Keratinocyte (primary cell): Measurements from ENCODE around the gene RCSD1. TPM values are rescaled to one million over a fixed set of nuclear protein-coding genes. Genes with fewer than 3 reads are reported as not detected.

Experiments used
- DNase-seq: peaks from one replicate; pipeline ENCODE4 v3.0.0-alpha.2; 2011; ENCODE audit warnings: low read depth, missing footprints, low spot score
- FAIRE-seq: peaks from 2 replicates; lab custom pipeline; 2011; peaks lifted over from hg19 to GRCh38; lab: Jason Lieb, UNC
- H2AFZ ChIP-seq: 2 replicates; pipeline ENCODE4 v1.6.0; 2012; ENCODE audit warnings: low read length, control low read depth, inconsistent platforms; ENCODE audit not compliant: control insufficient read depth
- H3K27ac ChIP-seq: 2 replicates; pipeline ENCODE4 v1.5.1; 2011; ENCODE audit warnings: low read length; ENCODE audit not compliant: control insufficient read depth, insufficient read depth
- H3K27me3 ChIP-seq: 3 replicates; pipeline ENCODE4 v1.6.0; 2011; ENCODE audit warnings: low read length; ENCODE audit not compliant: control insufficient read depth, insufficient read depth; ENCODE audit errors: extremely low read depth
- H3K36me3 ChIP-seq, 2 experiments: 2 replicates in 1 of 2; 3 replicates in 1 of 2; pipeline ENCODE4 v1.5.1; 2011; ENCODE audit warnings: low read length in 2 of 2, mild to moderate bottlenecking in 1 of 2; ENCODE audit not compliant: control insufficient read depth in 2 of 2, insufficient read depth in 2 of 2; ENCODE audit errors: extremely low read depth in 1 of 2
- H3K4me1 ChIP-seq: 3 replicates; pipeline ENCODE4 v1.5.1; 2011; ENCODE audit warnings: low read length; ENCODE audit not compliant: control insufficient read depth, insufficient read depth; ENCODE audit errors: extremely low read depth
- H3K4me2 ChIP-seq: 3 replicates; pipeline ENCODE4 v1.6.0; 2011; ENCODE audit warnings: low read depth, low read length; ENCODE audit not compliant: control insufficient read depth, insufficient read depth; ENCODE audit errors: extremely low read depth
- H3K4me3 ChIP-seq, 3 experiments: fragments of 200-600 bp in 1 of 3; sonication (generic) in 1 of 3; 2 replicates in 2 of 3; 3 replicates in 1 of 3; pipeline ENCODE4 v1.5.1; 2011 to 2016; ENCODE audit warnings: low read length in 3 of 3, mild to moderate bottlenecking in 3 of 3, control low read depth in 2 of 3, inconsistent platforms in 1 of 3, low read depth in 1 of 3, mixed read lengths in 1 of 3, mixed run types in 1 of 3, moderate library complexity in 1 of 3; ENCODE audit not compliant: control insufficient read depth in 2 of 3, insufficient read depth in 2 of 3; ENCODE audit errors: extremely low read depth in 1 of 3
- H3K79me2 ChIP-seq: 2 replicates; pipeline ENCODE4 v1.6.0; 2012; ENCODE audit warnings: low read length; ENCODE audit not compliant: control insufficient read depth, insufficient read depth
- H3K9ac ChIP-seq: 3 replicates; pipeline ENCODE4 v1.6.0; 2011; ENCODE audit warnings: low read length; ENCODE audit not compliant: control insufficient read depth, insufficient read depth; ENCODE audit errors: extremely low read depth
- H3K9me1 ChIP-seq: 3 replicates; pipeline ENCODE4 v1.6.0; 2011; ENCODE audit warnings: low read length; ENCODE audit not compliant: control insufficient read depth, insufficient read depth; ENCODE audit errors: extremely low read depth
- H3K9me3 ChIP-seq: 2 replicates; pipeline ENCODE4 v1.5.1; 2012; ENCODE audit warnings: low read depth, low read length; ENCODE audit not compliant: control insufficient read depth
- H4K20me1 ChIP-seq: 3 replicates; pipeline ENCODE4 v1.6.0; 2011; ENCODE audit warnings: low read length; ENCODE audit not compliant: control insufficient read depth, insufficient read depth; ENCODE audit errors: extremely low read depth
- CTCF ChIP-seq, 3 experiments: IDR thresholded peaks in 1 of 3; conservative IDR thresholded peaks in 1 of 3; optimal IDR thresholded peaks in 1 of 3; 2 replicates in 2 of 3; 3 replicates in 1 of 3; pipeline versions ENCODE3 to v1.5.1; 2011; ENCODE audit warnings: low read length in 3 of 3, mild to moderate bottlenecking in 3 of 3, moderate library complexity in 2 of 3, control low read depth in 1 of 3, inconsistent platforms in 1 of 3; ENCODE audit not compliant: insufficient read depth in 2 of 3; ENCODE audit errors: extremely low read depth in 1 of 3
- EZH2 ChIP-seq: IDR thresholded peaks from one replicate; pipeline ENCODE4 v1.6.1; 2012; ENCODE audit warnings: inconsistent platforms, mild to moderate bottlenecking, low read length, moderate library complexity
- dilution Hi-C: fragments of 300-500 bp; cut with MboI; formaldehyde crosslinking; loops from one replicate; pipeline ENCODE4 v1.7.0; 2020; ENCODE audit warnings: low sequenced_read_pairs; ENCODE audit not compliant: extremely low pct_ligation_motif_present
- polyA plus RNA-seq, 5 experiments: library from polyadenylated mRNA; depleted of rRNA in 3 of 5; stranded (reverse) in 3 of 5; stranded (forward) in 1 of 5; unstranded in 1 of 5; fragments of >200 nt; gene quantifications; 1 replicate in 1 of 5; 2 replicates in 3 of 5; 3 replicates in 1 of 5; pipeline versions ENCODE4 v1.2.1 to v1.2.3, GENCODE V29; 2011 to 2012; ENCODE audit warnings: missing spikeins in 2 of 5, low read depth in 1 of 5, low replicate concordance in 1 of 5

The RCSD1 gene
- polyA plus RNA-seq, 1 donor (not counting 4 experiments of a cell fraction or from before 2014, with no cell fraction given), result 0.03 TPM

- dilution Hi-C loops, result no loop called here
- no peaks in the 10 kb centered on the region for H3K9me1 ChIP-seq
- TF ChIP-seq EZH2 (no peak), CTCF (optimal IDR thresholded peaks at IDR 0.05 in 1 of 3, IDR thresholded peaks at IDR 0.05 in 1 of 3, conservative IDR thresholded peaks at IDR 0.05 in 1 of 3; ENCODE audit: extremely low read depth in 1 of 3, insufficient read depth in 2 of 3, low read length in 3 of 3) (no peak)
- no peak overlapping the region for H3K4me3 ChIP-seq
- DNase-seq, result no peak
- peaks cover 15% of the 10 kb centered on the region for H3K27me3 ChIP-seq
- H3K27ac ChIP-seq, result no peak overlapping the region
- H3K9me3 ChIP-seq, result no peaks in the 10 kb centered on the region
- H3K79me2 ChIP-seq, result no peaks in the 10 kb centered on the region
- H3K4me2 ChIP-seq, result no peak overlapping the region
- H4K20me1 ChIP-seq, result no peaks in the 10 kb centered on the region
- H2AFZ ChIP-seq, result no peak overlapping the region
- FAIRE-seq, result no peak
- H3K9ac ChIP-seq, result no peak overlapping the region
- no peaks in the 10 kb centered on the region for H3K36me3 ChIP-seq
- peaks cover 4% of the 10 kb centered on the region for H3K4me1 ChIP-seq
Measured at GRCh38 chr1:167631936-167632614, 2.0 kb downstream of the RCSD1 start.

GRCh38 chr1:167633258-167633944, 3.4 kb downstream of the RCSD1 start:
- Histone ChIP-seq H3K4me3 (no peak overlapping the region), H3K27me3 (peaks cover 15% of the 10 kb centered on the region), H3K9ac (no peak overlapping the region), H3K4me1 (peaks cover 4% of the 10 kb centered on the region), H3K27ac (no peak overlapping the region), H4K20me1 (no peaks in the 10 kb centered on the region), H3K9me1 (no peaks in the 10 kb centered on the region), H3K36me3 (no peaks in the 10 kb centered on the region), H3K9me3 (no peaks in the 10 kb centered on the region), H3K4me2 (no peak overlapping the region), H2AFZ (no peak overlapping the region), H3K79me2 (no peaks in the 10 kb centered on the region)
- no peak for TF ChIP-seq EZH2
- no peak for TF ChIP-seq CTCF (optimal IDR thresholded peaks at IDR 0.05 in 1 of 3, IDR thresholded peaks at IDR 0.05 in 1 of 3, conservative IDR thresholded peaks at IDR 0.05 in 1 of 3; ENCODE audit: extremely low read depth in 1 of 3, insufficient read depth in 2 of 3, low read length in 3 of 3)
- DNase-seq, result no peak
- FAIRE-seq, result no peak
- dilution Hi-C loops, result no loop called here
